Endometrial microvascular endothelial cells (primary cell): Measurements from ENCODE around the gene TENT4A. TPM values are rescaled to one million over a fixed set of nuclear protein-coding genes. Genes with fewer than 3 reads are reported as not detected.

Experiments used
- in situ Hi-C: cut with HindIII; loops from 2 replicates; pipeline ENCODE4 v1.10.0; 2017; ENCODE audit warnings: low sequenced_read_pairs, low pct_unique_long_range_greater_than_20kb; ENCODE audit errors: inconsistent ontology term
- total RNA-seq: library from RNA; depleted of rRNA; stranded (reverse); fragments of >200 nt; gene quantifications from one replicate; pipeline ENCODE4 v1.2.3, GENCODE V29; 2015; ENCODE audit errors: inconsistent ontology term

The TENT4A gene
- total RNA-seq, 1 donor from 2014 or later, result 11.5 TPM

- in situ Hi-C loops, result loop anchor here (25.0 kb wide), 1 partner anchor 91 kb away; the partner anchor contains the start of genes NSUN2 and SRD5A1
Measured at GRCh38 chr5:6728011-6728794, 15.0 kb downstream of the TENT4A start.

GRCh38 chr5:6728795-6729183 is 15.6 kb downstream of the TENT4A start:
- in situ Hi-C loops, result loop anchor here (25.0 kb wide), 1 partner anchor 91 kb away; the partner anchor contains the start of genes NSUN2 and SRD5A1

GRCh38 chr5:6729386-6730310 is 16.4 kb downstream of the TENT4A start:
- in situ Hi-C loops, result loop anchor here (25.0 kb wide), 1 partner anchor 92 kb away; the partner anchor contains the start of genes NSUN2 and SRD5A1

- in situ Hi-C loops, result loop anchor here (25.0 kb wide), 1 partner anchor 93 kb away; the partner anchor contains the start of genes NSUN2 and SRD5A1
Measured at GRCh38 chr5:6730407-6730806, 17.2 kb downstream of the TENT4A start.

GRCh38 chr5:6730807-6731206 is 17.6 kb downstream of the TENT4A start:
- in situ Hi-C loops, result loop anchor here (25.0 kb wide), 1 partner anchor 94 kb away; the partner anchor contains the start of genes NSUN2 and SRD5A1

- in situ Hi-C loops, result loop anchor here (25.0 kb wide), 1 partner anchor 94 kb away; the partner anchor contains the start of genes NSUN2 and SRD5A1
Measured at GRCh38 chr5:6731465-6732237, 18.4 kb downstream of the TENT4A start.

- in situ Hi-C loops, result loop anchor here (25.0 kb wide), 1 partner anchor 96 kb away; the partner anchor contains the start of genes NSUN2 and SRD5A1
Measured at GRCh38 chr5:6732634-6733410, 19.6 kb downstream of the TENT4A start.

GRCh38 chr5:6733411-6734242 is 20.4 kb downstream of the TENT4A start:
- in situ Hi-C loops, result loop anchor here (25.0 kb wide), 1 partner anchor 96 kb away; the partner anchor contains the start of genes NSUN2 and SRD5A1

- in situ Hi-C loops, result loop anchor here (25.0 kb wide), 1 partner anchor 97 kb away; the partner anchor contains the start of genes NSUN2 and SRD5A1
Measured at GRCh38 chr5:6734243-6734700, 21.0 kb downstream of the TENT4A start.

GRCh38 chr5:6734781-6735180 is 21.5 kb downstream of the TENT4A start:
- in situ Hi-C loops, result loop anchor here (25.0 kb wide), 1 partner anchor 97 kb away; the partner anchor contains the start of genes NSUN2 and SRD5A1

- in situ Hi-C loops, result loop anchor here (25.0 kb wide), 1 partner anchor 99 kb away; the partner anchor contains the start of genes NSUN2 and SRD5A1
Measured at GRCh38 chr5:6736106-6736505, 22.9 kb downstream of the TENT4A start.

GRCh38 chr5:6736524-6737042 is 23.4 kb downstream of the TENT4A start:
- in situ Hi-C loops, result loop anchor here (25.0 kb wide), 1 partner anchor 99 kb away; the partner anchor contains the start of genes NSUN2 and SRD5A1

- in situ Hi-C loops, result loop anchor here (25.0 kb wide), 1 partner anchor 100 kb away; the partner anchor contains the start of genes NSUN2 and SRD5A1
Measured at GRCh38 chr5:6737043-6737941, 24.1 kb downstream of the TENT4A start.

- in situ Hi-C loops, result loop anchor here (25.0 kb wide), 1 partner anchor 102 kb away; the partner anchor contains the start of genes NSUN2 and SRD5A1
Measured at GRCh38 chr5:6739603-6740002, 26.4 kb downstream of the TENT4A start.

GRCh38 chr5:6740586-6741150 is 27.4 kb downstream of the TENT4A start:
- in situ Hi-C loops, result loop anchor here (25.0 kb wide), 1 partner anchor 103 kb away; the partner anchor contains the start of genes NSUN2 and SRD5A1
